ENCODE results near the gene GNAQ.

Gene GNAQ

GRCh38 chr9:77854916-77855311, 176.7 kb downstream of the GNAQ start:
- TF ChIP-seq CTCF (IDR thresholded peaks at IDR 0.05; ENCODE audit: low read depth, low read length): no peak
- H3K4me3 ChIP-seq (ENCODE audit: low read depth, low read length): no peak overlapping the region

GRCh38 chr9:77854258-77854915, 177.2 kb downstream of the GNAQ start:
- no peak overlapping the region for H3K4me3 ChIP-seq (ENCODE audit: low read depth, low read length)
- TF ChIP-seq CTCF (IDR thresholded peaks at IDR 0.05; ENCODE audit: low read depth, low read length): no peak

GRCh38 chr9:77853716-77854115, 177.9 kb downstream of the GNAQ start:
- no peak overlapping the region for H3K4me3 ChIP-seq (ENCODE audit: low read depth, low read length)
- TF ChIP-seq CTCF (IDR thresholded peaks at IDR 0.05; ENCODE audit: low read depth, low read length): no peak

GRCh38 chr9:77851882-77852595, 179.6 kb downstream of the GNAQ start:
- TF ChIP-seq CTCF (IDR thresholded peaks at IDR 0.05; ENCODE audit: low read depth, low read length): no peak
- no peak overlapping the region for H3K4me3 ChIP-seq (ENCODE audit: low read depth, low read length)

GRCh38 chr9:77848897-77849296, 182.7 kb downstream of the GNAQ start:
- TF ChIP-seq CTCF (IDR thresholded peaks at IDR 0.05; ENCODE audit: low read depth, low read length): no peak
- no peak overlapping the region for H3K4me3 ChIP-seq (ENCODE audit: low read depth, low read length)

GRCh38 chr9:77848404-77848803, 183.2 kb downstream of the GNAQ start:
- H3K4me3 ChIP-seq (ENCODE audit: low read depth, low read length): no peak overlapping the region
- no peak for TF ChIP-seq CTCF (IDR thresholded peaks at IDR 0.05; ENCODE audit: low read depth, low read length)

- TF ChIP-seq CTCF (IDR thresholded peaks at IDR 0.05; ENCODE audit: low read depth, low read length): no peak
- no peak overlapping the region for H3K4me3 ChIP-seq (ENCODE audit: low read depth, low read length)
Measured at GRCh38 chr9:77847626-77848025, 184.0 kb downstream of the GNAQ start.
